ENCODE results near the gene TACR2.
A peak's percentile ranks its signal among the peaks of the same experiment; 100 is the strongest.

DNA sequence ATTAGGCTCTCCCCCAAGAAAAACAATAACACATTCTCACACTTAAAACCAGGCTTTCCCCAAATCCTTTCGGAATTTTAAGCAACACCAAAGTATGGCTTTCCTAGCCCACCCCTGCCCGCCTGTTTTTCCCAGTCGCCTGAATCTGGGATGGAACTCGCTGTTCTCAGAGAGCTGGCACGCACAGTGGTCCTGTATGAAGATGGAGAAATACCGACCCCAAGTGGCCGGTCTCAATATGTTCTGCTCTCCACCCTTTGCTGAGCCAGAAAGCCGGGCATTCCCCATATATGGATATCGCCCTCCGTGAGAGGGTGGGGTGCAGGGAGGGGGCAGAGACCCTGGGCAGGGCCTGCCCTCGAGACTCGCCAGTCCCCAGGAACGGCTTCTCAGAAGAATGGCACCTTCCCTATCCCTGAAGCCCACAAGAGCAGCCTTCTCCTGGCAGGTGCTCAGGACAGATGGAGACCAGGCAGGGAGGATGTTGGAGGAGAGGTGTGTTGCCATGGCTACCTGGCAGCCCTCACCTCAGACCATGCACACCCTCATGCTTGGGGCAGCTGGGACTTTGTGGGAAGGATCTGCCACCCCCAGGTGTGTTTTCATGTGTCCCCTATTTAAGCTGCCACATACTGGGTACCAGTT lies 3.4 kb downstream of the TACR2 start:
- TF ChIP-seq LEF1 (IDR thresholded peaks at IDR 0.05; ENCODE audit: borderline replicate concordance), result no peak
- no peak for TF ChIP-seq FOXM1 (IDR thresholded peaks at IDR 0.05; ENCODE audit: borderline replicate concordance)
- no peak for TF ChIP-seq SP1 (IDR thresholded peaks at IDR 0.05)
- TF ChIP-seq BHLHE40 (IDR thresholded peaks at IDR 0.05; ENCODE audit: borderline replicate concordance), result no peak
- no peak for TF ChIP-seq FOXK2 (IDR thresholded peaks at IDR 0.05)
- TF ChIP-seq ELF4 (IDR thresholded peaks at IDR 0.05), result no peak
- TF ChIP-seq TARDBP (IDR thresholded peaks at IDR 0.05), result no peak
- TF ChIP-seq FOXA1 (IDR thresholded peaks at IDR 0.05), result no peak
- no peak for TF ChIP-seq NFRKB (IDR thresholded peaks at IDR 0.05)
- no peak for TF ChIP-seq SUZ12 (IDR thresholded peaks at IDR 0.05)
- TF ChIP-seq ZNF384 (IDR thresholded peaks at IDR 0.05), result no peak
- TF ChIP-seq HDGF (IDR thresholded peaks at IDR 0.05; ENCODE audit: borderline replicate concordance), result no peak
- TF ChIP-seq, protein P1, sequence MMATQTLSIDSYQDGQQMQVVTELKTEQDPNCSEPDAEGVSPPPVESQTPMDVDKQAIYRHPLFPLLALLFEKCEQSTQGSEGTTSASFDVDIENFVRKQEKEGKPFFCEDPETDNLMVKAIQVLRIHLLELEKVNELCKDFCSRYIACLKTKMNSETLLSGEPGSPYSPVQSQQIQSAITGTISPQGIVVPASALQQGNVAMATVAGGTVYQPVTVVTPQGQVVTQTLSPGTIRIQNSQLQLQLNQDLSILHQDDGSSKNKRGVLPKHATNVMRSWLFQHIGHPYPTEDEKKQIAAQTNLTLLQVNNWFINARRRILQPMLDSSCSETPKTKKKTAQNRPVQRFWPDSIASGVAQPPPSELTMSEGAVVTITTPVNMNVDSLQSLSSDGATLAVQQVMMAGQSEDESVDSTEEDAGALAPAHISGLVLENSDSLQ (IDR thresholded peaks at IDR 0.05), result no peak
- TF ChIP-seq ARNT (IDR thresholded peaks at IDR 0.05), result peak; percentile 40; the same call in 1 of the 2 replicates
